DLD1 (cell line): ENCODE results near the gene TBC1D8.
"Not testable (repeated sequence)": the region's sequence is repeated elsewhere in the genome, so short reads cannot be mapped to it uniquely, and the experiment has no call there.

Experiments
- in situ Hi-C: cut with HindIII; loops from 2 replicates; pipeline ENCODE4 v1.10.0; 2017; ENCODE audit warnings: low sequenced_read_pairs

The TBC1D8 gene

GRCh38 chr2:101151146-101151858, at the start of gene TBC1D8:
Gene TBC1D8 (minus strand): TSS chr2:101151382. CDS start chr2:101151253, 129 bp downstream.
- in situ Hi-C loops = no loop called here

GRCh38 chr2:101200676-101201075, 49.5 kb upstream of the TBC1D8 start:
- in situ Hi-C loops = loop anchor here (25.0 kb wide), 1 partner anchor 163 kb away; no protein-coding TSS in a partner anchor

DNA sequence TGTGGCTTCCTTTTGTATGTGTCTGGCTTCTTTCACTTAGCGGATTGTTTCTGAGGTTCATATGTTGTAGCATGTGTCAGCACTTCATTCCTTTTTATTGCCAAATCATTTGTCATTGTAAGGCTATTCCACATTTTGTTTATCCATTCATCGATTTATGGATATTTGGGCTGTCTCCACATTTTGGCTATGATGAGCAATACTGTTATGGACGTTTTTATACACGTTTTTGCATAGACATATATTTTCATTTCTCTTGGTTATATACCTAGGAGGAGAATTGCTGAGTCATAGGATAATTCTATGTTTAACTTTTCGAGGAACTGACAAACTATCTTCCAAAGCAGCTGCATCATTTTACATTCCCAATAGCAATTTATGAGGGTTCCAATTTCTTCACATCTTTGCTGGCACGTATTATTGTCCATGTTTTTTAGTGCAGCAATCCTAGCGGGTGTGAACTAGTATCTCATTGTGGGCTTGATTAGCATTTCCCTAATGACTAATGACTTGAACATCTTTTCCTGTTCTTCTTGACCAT, 48.1 kb upstream of the TBC1D8 start:
- in situ Hi-C loops = no loop called here

DNA sequence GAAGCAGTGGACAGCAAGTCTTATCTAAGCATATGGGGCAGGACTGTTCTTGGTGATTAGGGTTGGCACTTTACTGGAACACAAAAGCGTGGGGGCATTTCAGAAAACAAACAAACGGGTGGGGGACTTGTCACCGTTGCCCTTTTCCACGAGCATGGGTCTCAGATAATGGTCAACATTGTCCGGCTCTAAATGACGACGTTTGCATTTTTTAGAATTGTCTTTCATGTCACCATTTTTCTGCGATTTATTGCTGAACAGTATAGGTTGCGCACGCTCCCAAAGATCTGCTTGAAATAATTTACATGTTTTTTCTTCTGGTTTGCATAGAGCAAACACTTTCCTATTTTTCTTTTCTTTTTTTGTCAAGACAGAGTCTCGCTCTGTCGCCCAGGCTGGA, 46.6 kb upstream of the TBC1D8 start:
- in situ Hi-C loops = no loop called here

GRCh38 chr2:101197215-101197745, 46.1 kb upstream of the TBC1D8 start:
- in situ Hi-C loops = no loop called here

DNA sequence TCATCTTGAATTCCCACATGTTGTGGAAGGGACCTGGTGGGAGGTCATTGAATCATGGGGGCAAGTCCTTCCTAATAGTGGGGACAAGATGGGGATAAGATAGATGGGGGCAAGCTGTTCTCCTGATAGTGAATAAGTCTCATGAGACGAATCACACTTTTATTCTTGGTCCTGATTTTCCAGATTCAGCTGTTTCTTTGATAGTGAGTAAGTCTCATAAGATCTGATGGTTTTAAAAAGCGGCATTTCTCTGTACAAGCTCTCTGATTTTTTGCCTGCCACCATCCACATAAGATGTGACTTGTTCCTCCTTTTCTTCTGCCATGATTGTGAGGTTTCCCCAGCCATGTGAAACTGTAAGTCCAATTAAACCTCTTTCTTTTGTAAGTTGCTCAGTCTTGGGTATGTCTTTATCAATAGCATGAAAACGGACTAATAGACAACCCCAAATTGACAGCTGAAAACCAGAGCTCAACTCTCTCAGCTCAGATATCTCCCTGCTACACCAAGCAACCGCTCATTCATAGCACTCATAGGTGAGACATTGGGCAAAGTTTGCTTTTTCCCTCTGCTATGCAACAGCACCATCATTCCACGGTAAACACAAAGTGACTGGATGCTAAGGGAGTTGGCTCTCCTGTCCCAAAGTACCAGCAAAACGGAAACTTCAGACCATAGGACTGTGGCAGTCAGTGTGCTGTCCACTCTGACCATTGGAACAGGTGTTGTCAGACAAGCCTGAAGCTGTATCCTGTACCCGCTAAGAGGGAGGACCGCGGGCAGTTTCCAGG, 44.9 kb upstream of the TBC1D8 start:
- in situ Hi-C loops = no loop called here

DNA sequence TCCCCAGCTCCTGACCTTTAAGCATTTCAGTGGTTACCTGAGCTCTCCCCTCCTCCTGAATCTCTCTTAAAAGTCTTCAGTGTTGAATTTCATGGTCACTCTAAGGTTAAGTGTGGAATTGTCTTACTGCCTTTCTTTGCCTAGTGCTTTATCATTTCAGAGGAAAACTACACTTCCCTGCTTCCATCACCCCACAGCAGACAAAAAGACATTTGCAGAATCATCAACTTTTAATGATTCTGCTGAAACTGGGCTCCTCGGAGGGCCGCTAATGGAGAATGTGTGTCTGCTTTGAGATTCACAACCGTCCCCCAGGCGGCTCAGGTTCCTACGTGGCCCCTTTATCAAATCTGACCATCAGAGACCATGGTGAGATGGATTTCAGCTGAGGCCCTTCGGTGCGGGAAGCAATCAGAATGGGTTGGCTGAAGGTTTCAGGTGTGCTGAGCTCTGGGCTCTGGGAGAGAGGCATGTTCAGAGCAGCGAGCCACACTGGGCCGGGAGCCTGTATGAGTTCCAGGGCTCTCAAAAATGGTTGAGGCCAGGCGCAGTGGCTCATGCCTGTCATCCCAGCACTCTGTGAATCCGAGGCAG, 41.9 kb upstream of the TBC1D8 start:
- in situ Hi-C loops = no loop called here

DNA sequence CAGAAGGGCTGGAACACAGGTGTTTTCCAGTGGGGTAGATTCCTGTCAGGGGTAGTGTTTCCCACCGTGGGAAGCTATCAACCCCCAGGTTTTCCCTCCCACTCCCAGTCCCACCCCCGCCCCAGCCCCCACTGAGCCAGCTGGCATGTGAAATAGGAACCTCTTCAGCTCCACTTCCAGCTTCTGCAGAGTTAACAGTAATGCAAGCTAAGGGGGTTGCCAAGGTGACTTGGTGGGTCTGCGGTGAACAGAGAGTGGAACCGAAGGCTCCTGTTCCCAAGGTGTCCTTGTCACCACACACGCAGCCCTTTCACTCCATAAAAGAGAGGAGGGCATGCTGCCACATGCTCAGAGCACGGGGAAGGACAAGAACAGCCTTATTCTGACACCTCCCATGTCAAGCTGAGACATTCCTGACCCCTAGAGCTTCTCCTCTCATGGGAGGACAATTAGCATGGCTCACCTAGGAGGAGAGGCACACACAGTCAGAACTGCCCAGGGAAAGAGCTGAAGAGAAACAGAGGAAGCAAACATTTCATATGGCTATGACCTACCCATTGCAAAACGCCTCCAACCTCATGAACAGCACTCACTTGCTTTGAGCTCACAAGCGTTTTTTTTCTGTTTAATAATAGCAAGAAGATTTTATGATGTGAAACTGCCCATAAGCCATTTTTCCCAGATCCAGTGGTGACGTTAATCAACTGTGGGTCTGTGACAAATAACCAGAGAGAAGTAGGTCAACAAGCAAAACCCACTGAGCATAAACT, 39.8 kb upstream of the TBC1D8 start:
- in situ Hi-C loops = no loop called here

- in situ Hi-C loops = no loop called here
These were observed 37.7 kb upstream of the TBC1D8 start for GRCh38 chr2:101188683-101189405.

GRCh38 chr2:101187131-101187530, 35.9 kb upstream of the TBC1D8 start:
- in situ Hi-C loops = no loop called here

DNA sequence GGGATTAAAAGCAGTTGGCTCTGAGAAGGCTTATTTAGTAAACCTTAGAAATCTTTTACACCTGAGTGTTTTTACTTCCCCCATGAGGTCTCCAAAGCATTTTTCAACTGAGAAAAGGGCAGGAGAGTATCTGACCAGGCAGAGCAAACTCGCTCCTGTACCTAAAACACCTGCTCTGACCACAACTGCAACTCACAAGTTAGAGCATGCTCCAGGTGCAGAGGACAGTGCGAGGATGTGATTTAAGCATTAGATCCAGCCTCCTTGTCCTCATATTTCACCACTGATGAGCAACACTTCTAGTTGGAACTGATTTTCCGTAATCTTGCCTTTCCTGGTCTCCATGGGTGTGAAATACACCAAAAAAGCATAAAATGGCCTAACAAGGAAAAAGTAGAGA, 34.5 kb upstream of the TBC1D8 start:
- in situ Hi-C loops = no loop called here

DNA sequence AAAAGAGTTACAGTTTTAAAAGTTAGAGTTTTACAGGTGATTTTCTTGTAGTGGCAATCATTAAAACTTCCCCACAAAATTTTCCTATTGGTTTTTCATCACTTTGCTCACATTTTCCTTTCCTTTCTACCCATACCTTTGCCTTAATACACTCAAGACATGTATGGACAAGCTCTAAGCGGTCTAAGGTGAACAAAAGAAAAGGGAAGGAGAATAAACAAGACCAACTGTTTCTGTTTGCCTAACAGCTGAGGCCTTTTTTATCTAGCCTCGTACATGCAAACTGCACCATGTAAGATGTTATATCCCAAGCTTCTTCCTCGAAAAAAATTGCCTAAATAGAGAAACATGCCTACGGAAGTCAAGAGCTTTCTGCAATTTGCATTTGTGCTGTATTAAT, 33.9 kb upstream of the TBC1D8 start:
- in situ Hi-C loops = no loop called here

DNA sequence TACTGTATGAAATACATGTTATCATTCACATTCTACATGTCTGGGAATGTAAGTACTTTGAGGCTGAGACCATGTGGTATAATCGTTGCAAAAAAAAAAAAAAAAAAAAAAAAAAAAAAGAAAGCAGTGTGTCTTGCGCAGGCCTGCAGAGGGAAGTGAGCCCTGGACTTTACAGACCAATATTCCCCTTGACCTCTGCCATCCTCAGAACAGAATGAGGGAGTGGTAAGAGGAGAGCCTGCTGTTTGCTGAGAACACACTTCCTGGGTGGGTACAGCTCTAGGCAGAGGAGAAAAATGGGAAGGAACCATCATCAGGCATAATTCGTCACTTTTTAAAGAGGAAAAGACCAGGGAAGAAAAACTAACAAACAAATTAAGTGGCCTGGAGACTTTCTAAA, 28.8 kb upstream of the TBC1D8 start:
- in situ Hi-C loops = no loop called here

DNA sequence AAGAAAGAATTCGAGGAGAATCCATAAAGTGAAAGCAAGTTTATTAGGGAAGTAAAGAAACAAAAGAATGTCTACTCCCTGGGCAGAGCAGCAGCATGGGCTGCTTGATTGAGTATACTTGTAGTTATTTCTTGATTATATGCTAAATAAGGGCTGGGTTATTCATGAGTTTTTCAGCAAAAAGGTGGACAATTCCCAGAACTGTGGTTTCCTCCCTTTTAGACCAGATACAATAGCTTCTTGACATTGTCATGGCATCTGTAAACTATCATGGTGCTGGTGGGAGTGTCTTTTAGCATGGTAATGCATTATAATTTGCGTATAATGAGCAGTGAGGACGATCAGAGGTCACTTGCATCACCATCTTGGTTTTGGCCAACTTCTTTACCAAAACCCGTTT, 25.6 kb upstream of the TBC1D8 start:
- in situ Hi-C loops = no loop called here

DNA sequence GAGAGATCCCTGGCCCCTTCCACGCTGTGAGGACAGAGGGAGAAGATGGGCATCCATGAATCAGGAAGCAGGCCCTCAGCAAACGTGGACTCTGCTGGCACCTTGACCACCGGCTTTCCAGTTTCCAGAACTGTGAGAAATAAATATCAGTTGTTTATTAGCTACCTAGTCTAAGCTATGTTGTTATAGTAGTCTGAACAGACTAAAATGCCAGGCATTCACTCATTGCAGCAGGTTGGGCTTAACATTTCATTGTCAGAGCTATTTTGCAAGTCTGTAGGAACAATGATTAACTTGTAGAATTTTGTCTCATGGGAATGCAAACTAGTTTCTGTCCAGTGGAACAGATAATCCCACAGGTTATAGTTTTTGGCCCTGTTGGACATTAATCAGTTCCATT, 24.8 kb upstream of the TBC1D8 start:
- in situ Hi-C loops = no loop called here

DNA sequence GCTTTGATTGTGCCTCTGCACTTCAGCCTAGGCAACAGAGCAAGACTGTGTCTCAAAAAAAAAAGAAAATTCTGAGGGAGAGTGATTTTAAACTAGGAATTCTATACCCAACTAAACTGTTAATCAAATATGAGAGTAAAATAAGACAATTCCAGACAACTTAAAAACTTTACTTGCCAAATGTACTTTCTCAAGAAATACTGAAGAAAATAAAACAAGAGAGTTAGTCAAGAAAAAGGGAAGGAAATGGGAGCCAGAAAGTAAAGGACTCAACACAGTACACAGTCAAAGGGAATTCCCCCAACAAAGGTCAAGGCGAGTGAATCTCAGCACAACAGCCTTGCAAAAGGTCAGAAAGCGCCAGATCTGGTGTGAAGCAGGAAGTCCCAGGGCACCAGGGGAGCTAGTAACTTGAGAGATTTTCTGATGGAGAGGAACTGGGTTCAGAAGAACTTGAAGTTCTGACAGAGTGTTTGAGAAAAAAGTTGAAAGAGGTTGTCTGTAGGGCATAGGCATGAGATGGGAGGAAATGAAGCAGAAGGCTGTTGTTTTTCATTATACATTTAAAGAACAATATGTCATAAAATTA, 22.6 kb upstream of the TBC1D8 start:
- in situ Hi-C loops = no loop called here

DNA sequence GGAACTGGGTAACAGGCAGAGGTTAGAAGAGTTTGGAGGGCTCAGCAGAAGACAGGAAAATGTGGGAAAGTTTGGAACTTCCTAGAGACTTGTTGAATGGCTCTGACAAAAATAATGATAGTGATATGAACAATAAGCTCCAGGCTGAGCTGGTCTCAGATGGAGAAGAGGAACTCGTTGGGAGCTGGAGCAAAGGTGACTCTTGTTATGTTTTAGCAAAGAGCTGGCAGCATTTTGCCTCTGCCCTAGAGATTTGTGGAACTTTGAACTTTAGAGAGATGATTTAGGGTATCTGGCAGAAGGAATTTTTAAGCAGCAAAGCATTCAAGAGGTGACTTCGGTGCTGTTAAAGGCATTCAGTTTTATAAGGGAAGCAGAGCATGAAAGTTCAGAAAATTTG, 18.6 kb upstream of the TBC1D8 start:
- in situ Hi-C loops = not testable (repeated sequence)

GRCh38 chr2:101168706-101169105, 17.5 kb upstream of the TBC1D8 start:
- in situ Hi-C loops = no loop called here

DNA sequence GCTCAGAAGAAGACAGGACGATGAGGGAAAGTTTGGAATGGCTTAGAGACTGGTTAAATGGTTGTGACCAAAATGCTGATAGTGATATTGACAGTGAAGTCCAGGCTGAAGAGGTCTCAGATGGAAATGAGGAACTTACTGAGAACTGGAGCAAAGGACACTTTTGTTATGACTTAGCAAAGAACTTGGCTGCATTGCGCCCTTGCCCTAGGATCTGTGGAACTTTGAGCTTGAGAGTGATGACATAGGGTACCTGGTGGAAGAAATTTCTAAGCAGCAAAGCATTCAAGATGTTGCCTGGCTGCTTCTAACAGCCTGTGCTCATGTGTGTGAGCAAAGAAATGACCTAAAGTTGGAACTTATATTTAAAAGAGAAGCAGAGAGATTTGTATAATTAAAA, 16.4 kb upstream of the TBC1D8 start:
- in situ Hi-C loops = not testable (repeated sequence)

DNA sequence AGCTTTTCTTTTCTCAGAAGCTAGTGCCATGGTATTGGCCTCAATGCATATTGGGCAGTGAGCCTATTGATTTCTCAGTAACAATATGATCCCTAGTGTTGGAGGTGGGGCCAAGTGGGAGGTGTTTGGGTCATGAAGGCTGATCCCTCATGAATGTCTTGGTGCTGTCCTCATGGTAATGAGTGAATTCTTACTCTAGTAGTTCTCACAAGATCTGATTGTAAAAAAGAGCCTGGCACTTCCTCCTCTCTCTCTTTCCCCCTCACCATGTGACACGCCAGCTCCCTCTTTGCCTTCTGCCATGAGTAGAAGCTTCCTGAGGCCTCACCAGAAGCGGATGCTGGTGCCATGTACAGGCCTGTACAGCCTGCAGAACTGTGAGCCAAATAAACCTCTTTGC, 12.8 kb upstream of the TBC1D8 start:
- in situ Hi-C loops = no loop called here
